Stimulated activated effector memory CD8-positive, alpha-beta T cell treated with anti-CD3 and anti-CD28 coated beads, Interleukin-12 subunit alpha, Interleukin-12 subunit beta, amount 100 ng/mL, for 72 hours (primary cell): Measurements from ENCODE around the gene HOXB7.

ENCODE experiments used
- ATAC-seq: fragments of 150-1000 bp; cut with Tn5 transposase; 2 replicates; pipeline ENCODE4 v1.10.0; 2021
- DNase-seq, 2 donors: peaks; one replicate each; pipeline ENCODE4 v3.0.0; 2021 to 2022; ENCODE audit warnings: low spot score in 2 of 2
- H3K27ac Mint-ChIP-seq: one replicate; pipeline ENCODE4 v1.8.0; 2022; ENCODE audit warnings: mild to moderate bottlenecking, mixed read lengths
- H3K36me3 Mint-ChIP-seq: one replicate; pipeline ENCODE4 v1.8.0; 2022; ENCODE audit warnings: mild to moderate bottlenecking, mixed read lengths
- H3K4me1 Mint-ChIP-seq: one replicate; pipeline ENCODE4 v1.8.0; 2022; ENCODE audit warnings: mixed read lengths
- H3K4me3 Mint-ChIP-seq: one replicate; pipeline ENCODE4 v1.8.0; 2022; ENCODE audit warnings: mild to moderate bottlenecking, mixed read lengths
- H3K9me3 Mint-ChIP-seq: one replicate; pipeline ENCODE4 v1.8.0; 2022; ENCODE audit warnings: mixed read lengths

HOXB7 gene

GRCh38 chr17:48565022-48565554 lies 45.7 kb downstream of the HOXB7 start:
- Mint-ChIP-seq H3K4me3 (no peak overlapping the region), H3K36me3 (no peaks in the 10 kb centered on the region), H3K9me3 (no peaks in the 10 kb centered on the region), H3K4me1 (peaks cover 15% of the 10 kb centered on the region), H3K27ac (no peak overlapping the region)
- ATAC-seq (no peak), DNase-seq (no peak)

- DNase-seq (no peak), ATAC-seq (no peak)
- peaks cover 15% of the 10 kb centered on the region for H3K4me1 Mint-ChIP-seq
- H3K4me3 Mint-ChIP-seq: no peak overlapping the region
- H3K36me3 Mint-ChIP-seq: no peaks in the 10 kb centered on the region
- no peak overlapping the region for H3K27ac Mint-ChIP-seq
- no peaks in the 10 kb centered on the region for H3K9me3 Mint-ChIP-seq
These were observed 46.4 kb downstream of the HOXB7 start for GRCh38 chr17:48564188-48565021.

GRCh38 chr17:48563867-48564187 lies 47.0 kb downstream of the HOXB7 start:
- Mint-ChIP-seq H3K36me3 (no peaks in the 10 kb centered on the region), H3K27ac (no peak overlapping the region), H3K9me3 (no peaks in the 10 kb centered on the region), H3K4me1 (peaks cover 15% of the 10 kb centered on the region), H3K4me3 (no peak overlapping the region)
- ATAC-seq (no peak), DNase-seq (no peak)

- DNase-seq (no peak), ATAC-seq (no peak)
- H3K36me3 Mint-ChIP-seq: no peaks in the 10 kb centered on the region
- no peak overlapping the region for H3K27ac Mint-ChIP-seq
- H3K9me3 Mint-ChIP-seq: no peaks in the 10 kb centered on the region
- peaks cover 12% of the 10 kb centered on the region for H3K4me1 Mint-ChIP-seq
- H3K4me3 Mint-ChIP-seq: no peak overlapping the region
These were observed 47.4 kb downstream of the HOXB7 start for GRCh38 chr17:48563385-48563838.

- DNase-seq: no peak
- Mint-ChIP-seq H3K4me1 (peaks cover 11% of the 10 kb centered on the region), H3K9me3 (no peaks in the 10 kb centered on the region), H3K4me3 (no peak overlapping the region), H3K36me3 (no peaks in the 10 kb centered on the region), H3K27ac (no peak overlapping the region)
- ATAC-seq: no peak
These were observed 47.9 kb downstream of the HOXB7 start for GRCh38 chr17:48562934-48563333.

GRCh38 chr17:48561884-48562810 lies 48.7 kb downstream of the HOXB7 start:
- DNase-seq (no peak), ATAC-seq (no peak)
- peaks cover 11% of the 10 kb centered on the region for H3K4me1 Mint-ChIP-seq
- H3K27ac Mint-ChIP-seq: peak overlapping the region; percentile 29
- no peaks in the 10 kb centered on the region for H3K9me3 Mint-ChIP-seq
- no peak overlapping the region for H3K4me3 Mint-ChIP-seq
- no peaks in the 10 kb centered on the region for H3K36me3 Mint-ChIP-seq

- Mint-ChIP-seq H3K4me3 (no peak overlapping the region), H3K9me3 (no peaks in the 10 kb centered on the region), H3K27ac (no peak overlapping the region), H3K4me1 (peaks cover 13% of the 10 kb centered on the region), H3K36me3 (no peaks in the 10 kb centered on the region)
- ATAC-seq (no peak), DNase-seq (no peak)
These were observed 50.7 kb downstream of the HOXB7 start for GRCh38 chr17:48559840-48560817.

GRCh38 chr17:48559122-48559839 lies 51.5 kb downstream of the HOXB7 start:
- peaks cover 17% of the 10 kb centered on the region for H3K4me1 Mint-ChIP-seq
- peaks cover 1% of the 10 kb centered on the region for H3K36me3 Mint-ChIP-seq
- H3K9me3 Mint-ChIP-seq: no peaks in the 10 kb centered on the region
- no peak overlapping the region for H3K4me3 Mint-ChIP-seq
- no peak for DNase-seq
- no peak for ATAC-seq
- H3K27ac Mint-ChIP-seq: no peak overlapping the region

GRCh38 chr17:48558831-48559121 lies 52.0 kb downstream of the HOXB7 start:
- H3K36me3 Mint-ChIP-seq: peaks cover 6% of the 10 kb centered on the region
- no peaks in the 10 kb centered on the region for H3K9me3 Mint-ChIP-seq
- no peak overlapping the region for H3K27ac Mint-ChIP-seq
- peaks cover 17% of the 10 kb centered on the region for H3K4me1 Mint-ChIP-seq
- H3K4me3 Mint-ChIP-seq: no peak overlapping the region
- no peak for DNase-seq
- ATAC-seq: no peak

GRCh38 chr17:48558057-48558830 lies 52.6 kb downstream of the HOXB7 start:
- Mint-ChIP-seq H3K36me3 (peaks cover 6% of the 10 kb centered on the region), H3K4me3 (no peak overlapping the region), H3K4me1 (peaks cover 17% of the 10 kb centered on the region), H3K9me3 (no peaks in the 10 kb centered on the region), H3K27ac (no peak overlapping the region)
- DNase-seq: no peak
- no peak for ATAC-seq
